GM21447 (cell line): ENCODE measurements around the gene ALDH3A1.

Source experiments
- ATAC-seq: cut with Tn5 transposase; IDR thresholded peaks from one replicate; pipeline ENCODE4 v1.9.1; 2021; ENCODE audit not compliant: unreplicated experiment

Gene ALDH3A1

DNA sequence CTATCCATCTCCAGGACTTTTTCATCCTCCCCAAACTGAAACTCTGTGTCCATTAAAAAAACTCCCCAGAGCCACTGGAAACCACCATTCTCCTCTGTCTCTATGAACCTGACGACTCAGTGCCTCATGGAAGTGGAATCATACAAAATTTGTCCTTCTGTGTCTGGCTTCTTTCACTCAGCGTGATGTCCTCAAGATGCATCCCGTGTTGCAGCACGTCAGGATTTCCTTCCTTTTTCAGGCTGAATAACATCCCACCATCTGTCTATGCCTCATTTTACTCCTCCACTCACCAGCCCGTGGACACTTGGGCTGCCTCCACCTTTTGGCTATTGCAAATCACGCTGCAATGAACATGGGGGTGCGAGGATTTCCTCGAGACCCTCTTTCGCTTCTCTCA lies 12.6 kb upstream of the ALDH3A1 start:
- no peak for ATAC-seq

- no peak for ATAC-seq
These were observed 11.8 kb upstream of the ALDH3A1 start for GRCh38 chr17:19759568-19760549.

DNA sequence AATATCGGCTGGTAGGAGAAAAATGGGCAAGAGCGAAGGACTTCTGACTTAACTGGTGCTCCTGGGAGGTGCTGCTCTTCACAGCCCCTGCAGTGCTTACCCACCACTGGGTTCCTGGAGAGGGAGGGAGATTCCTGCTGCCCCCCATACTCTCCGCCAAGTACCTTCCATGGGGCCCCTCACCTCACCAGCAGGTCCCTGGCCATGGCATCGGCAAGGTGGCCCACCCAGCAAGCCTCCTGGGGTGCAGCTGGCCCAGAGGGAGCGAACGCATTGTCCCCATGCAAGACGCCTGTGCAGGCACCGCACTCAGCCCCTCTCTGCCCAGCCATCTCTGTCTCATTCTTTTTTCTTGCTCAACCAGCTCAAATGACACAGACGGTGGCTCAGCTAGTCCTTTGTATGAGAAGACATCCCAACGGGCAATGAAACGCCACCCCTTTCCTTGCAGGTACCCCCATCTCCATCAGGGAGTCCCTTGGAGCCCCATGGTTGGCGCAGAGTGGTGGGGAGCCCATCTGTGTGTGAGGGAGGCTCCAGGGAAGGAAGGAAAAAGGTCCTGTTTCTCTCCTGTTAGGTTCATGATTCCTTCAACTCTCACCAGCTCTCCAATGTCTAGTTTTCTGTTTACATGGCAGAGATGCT lies 9.6 kb upstream of the ALDH3A1 start:
- no peak for ATAC-seq

- no peak for ATAC-seq
These were observed 8.4 kb upstream of the ALDH3A1 start for GRCh38 chr17:19756546-19756945.

DNA sequence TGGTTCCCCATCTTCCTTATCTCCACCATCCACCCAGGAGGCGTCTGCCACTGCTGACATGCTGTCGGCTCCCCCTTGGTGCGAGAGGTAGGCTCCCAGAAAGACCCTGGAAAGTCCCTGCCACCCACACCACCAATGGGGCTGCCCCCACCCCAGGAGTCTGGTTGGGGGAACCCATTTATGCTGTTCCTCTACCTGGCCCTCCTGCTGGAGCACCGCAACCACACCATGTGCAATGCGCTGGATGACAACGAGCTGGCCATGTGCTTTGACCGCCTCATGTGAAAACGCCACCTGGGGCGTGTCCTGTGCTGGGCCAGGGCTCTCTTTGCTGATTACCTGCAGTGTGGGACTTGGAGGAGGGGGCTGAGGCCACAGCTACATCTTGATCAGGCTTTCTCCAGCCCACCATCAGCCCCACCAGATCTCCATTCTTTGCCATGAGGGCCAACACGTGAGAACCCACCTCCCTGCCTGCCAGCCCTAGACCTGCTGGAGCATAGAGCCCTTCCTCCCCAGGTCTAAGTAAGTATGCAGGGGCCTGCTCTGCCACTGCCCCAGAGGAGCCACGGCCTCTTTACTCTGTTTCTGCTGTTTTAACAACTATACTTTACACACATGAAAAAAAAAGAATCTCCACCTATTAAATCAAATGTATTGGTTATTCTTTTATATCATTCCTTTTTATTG lies 7.9 kb upstream of the ALDH3A1 start:
- ATAC-seq = no peak

GRCh38 chr17:19755392-19755791 lies 7.3 kb upstream of the ALDH3A1 start:
- no peak for ATAC-seq

DNA sequence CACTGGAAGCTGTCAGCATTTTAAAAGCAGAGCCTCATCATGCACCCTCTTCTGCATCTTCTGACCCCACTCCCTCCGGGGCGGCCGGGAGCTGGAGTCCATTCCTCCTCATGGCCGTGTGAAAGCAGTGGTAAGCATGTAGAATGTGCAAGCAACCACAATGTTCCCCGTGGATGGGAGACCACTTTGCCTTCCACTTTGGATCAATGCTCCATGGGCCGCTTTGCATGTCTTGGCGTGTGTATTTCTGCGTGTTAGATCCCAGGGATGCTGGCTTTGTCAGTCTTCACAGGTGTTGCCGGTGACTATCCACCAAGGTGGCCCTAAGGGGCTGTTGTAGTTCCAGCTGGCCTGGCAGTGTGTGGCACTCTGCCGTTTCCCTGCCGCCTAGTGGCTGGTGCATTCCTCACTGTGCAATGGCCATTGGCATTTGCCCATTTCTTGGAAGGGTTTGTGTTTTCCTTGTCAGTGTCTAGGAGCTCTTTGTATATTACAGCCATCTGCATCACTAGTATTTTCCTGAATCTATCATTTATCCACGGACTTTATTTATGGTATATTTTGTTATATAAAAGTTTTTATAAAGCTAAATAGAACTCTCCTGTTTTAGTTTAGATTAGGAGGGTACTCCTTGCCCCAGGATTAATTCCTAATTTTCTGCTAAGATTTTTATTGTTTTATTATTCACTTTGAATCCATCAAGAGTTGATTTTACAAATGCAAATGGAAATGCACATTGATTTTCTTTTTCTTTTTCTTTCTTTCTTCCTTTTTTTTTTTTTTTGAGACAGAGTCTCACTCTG lies 5.8 kb upstream of the ALDH3A1 start:
- no peak for ATAC-seq

DNA sequence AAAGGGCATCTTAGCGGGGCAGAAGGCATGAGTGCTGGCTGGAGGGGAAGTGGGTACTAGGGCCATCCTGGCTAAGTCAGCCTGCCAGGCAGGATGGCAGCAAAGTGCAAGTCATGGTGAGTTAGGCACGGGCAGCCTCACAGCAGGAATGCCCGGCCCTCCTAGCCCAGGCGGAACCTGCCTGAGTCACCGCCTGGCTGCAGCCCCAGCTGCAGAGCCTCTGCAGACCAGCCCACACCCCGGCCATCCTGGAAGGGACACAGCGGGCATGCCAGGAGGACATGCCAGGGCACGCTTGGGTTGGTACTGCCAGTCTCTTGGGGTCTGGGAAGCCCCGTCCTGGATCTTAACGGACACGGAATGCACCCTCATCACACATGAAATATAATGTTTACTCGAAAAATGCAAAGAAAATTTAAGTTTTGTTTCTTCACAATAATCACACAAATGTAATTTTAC lies 5.0 kb upstream of the ALDH3A1 start:
- no peak for ATAC-seq

DNA sequence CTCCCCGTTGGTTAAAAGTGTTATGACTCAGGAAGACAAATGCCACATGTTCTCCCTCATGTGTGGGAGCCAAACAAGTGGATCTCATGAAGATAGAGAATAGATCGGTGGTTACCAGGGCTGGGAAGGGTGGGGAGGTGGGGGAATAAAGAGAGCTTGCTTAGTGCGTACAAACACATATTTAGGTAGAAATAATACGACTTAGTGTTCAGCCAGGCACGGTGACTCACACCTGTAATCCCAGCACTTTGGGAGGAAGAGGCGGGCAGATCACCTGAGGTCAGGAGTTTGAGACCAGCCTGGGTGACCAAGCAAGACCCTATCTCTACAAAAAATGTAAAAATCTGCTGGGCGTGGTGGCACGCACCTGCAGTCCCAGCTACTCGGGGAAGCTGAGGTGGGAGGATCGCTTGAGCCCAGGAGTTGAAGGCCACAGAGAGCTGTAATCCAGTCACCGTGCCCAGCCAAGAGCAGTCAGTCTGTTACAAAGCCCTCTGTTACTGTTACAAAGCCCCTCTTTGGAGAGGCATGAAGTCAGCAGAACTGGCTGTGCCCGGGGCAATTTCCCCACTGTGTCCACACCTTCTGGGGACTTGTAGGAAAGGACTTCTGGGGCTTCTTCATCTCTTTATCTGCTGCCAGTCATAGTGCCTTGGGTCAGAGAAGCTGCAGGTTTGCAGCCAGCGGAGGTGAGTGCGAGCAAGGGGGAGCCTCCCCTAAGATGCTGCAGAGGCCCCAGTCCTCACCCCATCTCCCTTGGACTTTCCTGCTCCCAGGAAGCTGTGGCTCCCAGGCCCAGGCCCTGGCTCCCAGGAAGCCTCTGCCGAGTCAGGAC lies 4.3 kb upstream of the ALDH3A1 start:
- ATAC-seq = no peak

DNA sequence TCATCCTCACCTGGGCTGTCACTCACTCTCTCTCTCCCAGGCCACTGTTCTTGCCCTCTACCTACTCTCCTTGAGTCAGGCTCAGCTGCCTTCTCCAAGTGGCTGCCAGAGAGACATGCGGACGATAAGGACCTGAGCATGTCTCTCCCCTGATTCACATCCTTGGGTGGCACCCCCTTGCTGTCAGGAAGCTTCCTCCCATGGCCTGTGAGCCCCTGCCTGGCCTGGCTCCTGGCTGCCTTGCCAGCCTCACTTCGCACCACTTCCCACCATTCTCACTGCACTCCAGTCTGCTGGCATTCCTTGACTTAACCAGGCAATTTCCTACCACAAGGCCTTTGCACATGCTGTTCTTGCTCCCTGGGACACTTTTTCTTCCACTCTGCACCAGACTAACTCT lies 2.7 kb upstream of the ALDH3A1 start:
- ATAC-seq = no peak

GRCh38 chr17:19750020-19750572 lies 2.0 kb upstream of the ALDH3A1 start:
- no peak for ATAC-seq

DNA sequence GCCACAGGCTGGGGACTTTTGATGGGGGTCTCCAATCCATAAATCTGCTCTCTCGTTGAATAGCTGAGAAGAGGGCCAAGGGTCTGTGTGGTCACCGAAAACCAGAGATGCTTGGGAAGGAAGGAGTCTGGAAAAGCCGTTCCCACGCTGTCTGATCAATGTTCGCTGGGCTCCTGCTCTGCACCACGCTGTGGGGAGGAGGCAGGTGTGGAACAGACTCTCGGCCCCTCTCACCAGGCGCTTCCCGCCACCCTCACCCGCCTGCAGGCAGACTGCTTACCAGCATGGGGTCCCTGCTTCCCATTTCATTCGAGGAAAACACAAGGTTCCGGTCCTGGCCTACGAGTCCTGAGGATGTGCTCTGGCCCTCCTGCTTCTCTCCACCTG lies 702 bp upstream of the ALDH3A1 start:
- no peak for ATAC-seq

GRCh38 chr17:19747159-19747719 lies 859 bp downstream of the ALDH3A1 start:
- ATAC-seq = no peak

DNA sequence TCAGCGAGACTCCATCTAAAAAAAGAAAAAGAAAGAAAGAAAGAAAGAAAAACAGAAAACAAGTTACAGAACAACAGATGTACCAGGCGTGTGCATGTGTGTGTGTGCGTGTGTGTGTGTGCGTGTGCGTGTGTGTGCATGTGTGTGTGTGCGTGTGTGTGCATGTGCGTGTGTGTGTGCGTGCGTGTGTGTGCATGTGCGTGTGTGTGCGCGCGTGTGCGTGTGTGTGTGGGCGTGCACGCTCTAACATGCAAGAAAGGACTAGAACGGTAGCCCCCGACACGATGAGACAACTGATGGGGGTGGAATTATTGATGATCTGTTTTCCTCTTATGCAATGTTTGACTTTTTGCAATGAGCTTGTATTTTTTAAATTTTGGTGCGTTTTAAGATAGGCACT lies 1.6 kb downstream of the ALDH3A1 start:
- no peak for ATAC-seq

DNA sequence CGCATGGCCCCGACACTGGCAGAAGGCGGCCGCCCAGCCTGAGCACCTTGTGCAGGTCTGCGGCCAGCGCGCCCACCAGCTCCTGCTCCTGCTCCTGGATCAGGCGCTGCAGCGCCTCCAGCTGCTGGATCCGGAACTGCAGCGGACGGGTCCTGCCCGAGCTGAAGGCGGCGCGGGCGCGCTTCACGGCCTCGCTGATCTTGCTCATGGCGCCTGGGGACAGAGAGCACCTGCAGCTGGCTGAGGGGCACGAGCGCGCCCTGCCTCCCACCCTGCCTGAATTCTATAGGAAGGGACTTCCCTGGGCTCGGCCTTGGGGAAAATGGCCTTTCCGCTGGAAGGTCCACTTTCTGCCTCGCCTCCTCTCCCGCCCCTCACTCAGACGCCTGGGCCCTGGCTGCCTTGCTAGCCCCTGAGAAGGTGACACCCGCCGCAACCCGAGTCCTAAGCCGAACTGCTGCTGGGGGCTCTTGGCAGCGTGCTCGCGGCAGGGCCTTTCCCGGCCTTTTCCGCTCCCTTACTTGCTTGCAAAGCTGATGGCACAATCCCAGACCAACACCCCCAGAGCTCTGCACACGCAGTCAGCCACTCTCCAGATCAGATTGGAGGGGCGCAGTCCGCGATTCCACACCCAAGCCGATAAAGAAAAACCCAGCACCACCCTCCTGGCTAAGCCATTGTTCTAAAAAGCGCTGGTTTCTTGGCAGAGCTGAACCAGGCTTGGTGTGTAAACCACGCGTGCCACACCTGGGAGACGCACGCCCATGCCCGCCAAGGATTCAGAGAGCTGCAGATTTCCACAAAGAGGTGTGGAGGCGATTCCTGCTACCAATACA lies 3.0 kb downstream of the ALDH3A1 start:
- no peak for ATAC-seq

DNA sequence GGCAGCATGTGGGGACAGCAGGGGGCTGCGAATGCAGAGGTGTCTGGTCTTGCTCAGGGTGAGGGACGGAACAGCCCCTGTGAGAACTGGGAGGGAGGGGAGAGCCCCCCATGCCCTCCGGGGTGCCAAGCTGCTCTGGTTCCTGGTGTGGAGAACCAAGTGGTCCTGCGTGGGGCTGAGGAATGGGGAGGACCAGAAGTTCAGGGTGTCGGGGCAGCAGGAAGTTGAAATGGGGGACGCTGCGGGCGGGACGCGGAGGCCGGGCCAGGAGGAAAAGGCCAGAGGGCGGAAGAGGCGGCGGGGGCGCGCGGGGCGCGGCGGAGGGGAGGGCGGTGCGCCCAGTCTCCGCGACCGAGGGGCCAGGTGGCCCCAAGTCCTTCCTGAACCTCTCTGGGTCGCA lies 3.6 kb downstream of the ALDH3A1 start:
- no peak for ATAC-seq

GRCh38 chr17:19743101-19744100 lies 4.7 kb downstream of the ALDH3A1 start:
- ATAC-seq = no peak
